K562 (cell line): ENCODE data around the gene AKR1C3. TPM values are rescaled to one million over a fixed set of nuclear protein-coding genes. Genes with fewer than 3 reads are reported as not detected.

Experiments used
- BHLHE40 ChIP-seq: IDR thresholded peaks from 2 replicates; pipeline ENCODE4 v1.6.1; 2011; ENCODE audit warnings: low read length, improper control_type of control experiment
- BRD4 ChIP-seq: fragments of 200-600 bp; sonication (generic); IDR thresholded peaks from 2 replicates; pipeline ENCODE4 v1.6.1; 2017; ENCODE audit warnings: inconsistent platforms
- ETV5 ChIP-seq: sonication (generic); formaldehyde crosslinking; IDR thresholded peaks from 2 replicates; pipeline ENCODE4 v1.4.0; 2020; ENCODE audit warnings: low read depth, mild to moderate bottlenecking, missing genetic modification reagents
- FOSL1 ChIP-seq: fragments of 200-800 bp; sonication (Bioruptor generic); conservative IDR thresholded peaks from 2 replicates; pipeline ENCODE4 v1.6.1; 2016; ENCODE audit warnings: missing genetic modification characterization, missing compliant biosample characterization
- FUS ChIP-seq: fragments of 200-400 bp; formaldehyde crosslinking; optimal IDR thresholded peaks from 2 replicates; pipeline ENCODE3; 2017; ENCODE audit warnings: low read depth, low read length
- HMG20A ChIP-seq: fragments of 450-650 bp; formaldehyde crosslinking; conservative IDR thresholded peaks from 2 replicates; pipeline ENCODE4 v1.4.0; 2020; ENCODE audit warnings: mild to moderate bottlenecking, mixed read lengths
- JUN ChIP-seq, 2 experiments: sonication (generic) in 1 of 2; formaldehyde crosslinking in 1 of 2; IDR thresholded peaks; 2 replicates each; pipeline versions ENCODE4 v1.6.1 to v1.8.0; 2012 to 2022; ENCODE audit warnings: borderline replicate concordance in 2 of 2, mild to moderate bottlenecking in 2 of 2, improper control_type of control experiment in 1 of 2, low read depth in 1 of 2, low read length in 1 of 2, missing genetic modification reagents in 1 of 2
- JUND ChIP-seq, 2 experiments: IDR thresholded peaks; 2 replicates in 1 of 2; 3 replicates in 1 of 2; pipeline ENCODE4 v1.6.1; 2011; ENCODE audit warnings: borderline replicate concordance in 2 of 2, low read depth in 2 of 2, low read length in 2 of 2, improper control_type of control experiment in 1 of 2, missing biosample characterization in 1 of 2, missing genetic modification characterization in 1 of 2, missing genetic modification reagents in 1 of 2
- KLF1 ChIP-seq: fragments of 450-650 bp; IDR thresholded peaks from 2 replicates; pipeline ENCODE4 v1.6.1; 2016; ENCODE audit warnings: missing genetic modification characterization, missing compliant biosample characterization
- LCOR ChIP-seq: sonication (generic); formaldehyde crosslinking; IDR thresholded peaks from 2 replicates; pipeline ENCODE4 v1.8.0; 2022; ENCODE audit warnings: mild to moderate bottlenecking, missing genetic modification reagents
- MEIS2 ChIP-seq: fragments of 450-650 bp; IDR thresholded peaks from 2 replicates; pipeline ENCODE4 v1.6.1; 2014; ENCODE audit warnings: mild to moderate bottlenecking; ENCODE audit not compliant: partially characterized antibody
- MTF1 ChIP-seq: fragments of 250-450 bp; sonication (Bioruptor Pico); IDR thresholded peaks from 2 replicates; pipeline ENCODE4 v1.9.0; 2021; ENCODE audit warnings: moderate library complexity, mild to moderate bottlenecking, inconsistent platforms, borderline replicate concordance
- POLR2AphosphoS5 ChIP-seq: IDR thresholded peaks from 2 replicates; pipeline ENCODE4 v1.6.1; 2011; ENCODE audit warnings: mild to moderate bottlenecking, low read depth, low read length, moderate library complexity; ENCODE audit not compliant: control insufficient read depth, insufficient read depth
- POU5F1 ChIP-seq: fragments of 150-350 bp; IDR thresholded peaks from 2 replicates; pipeline ENCODE4 v1.6.1; 2014; ENCODE audit warnings: borderline replicate concordance, low read length, low read depth, mild to moderate bottlenecking; ENCODE audit not compliant: partially characterized antibody
- RBM14 ChIP-seq: fragments of 200-400 bp; formaldehyde crosslinking; IDR thresholded peaks from 2 replicates; pipeline ENCODE4 v1.6.1; 2018; ENCODE audit warnings: low read depth, mild to moderate bottlenecking, low read length, moderate library complexity, borderline replicate concordance; ENCODE audit not compliant: insufficient read depth
- RBM34 ChIP-seq: fragments of 200-400 bp; formaldehyde crosslinking; IDR thresholded peaks from 2 replicates; pipeline ENCODE4 v1.6.1; 2018; ENCODE audit warnings: low read length, borderline replicate concordance; ENCODE audit not compliant: insufficient read depth
- RHOXF2B ChIP-seq: fragments of 250-450 bp; sonication (Bioruptor Pico); conservative IDR thresholded peaks from 2 replicates; pipeline ENCODE4 v1.5.1; 2021
- RUNX1 ChIP-seq: sonication (generic); IDR thresholded peaks from 2 replicates; pipeline ENCODE4 v1.6.1; 2016; ENCODE audit warnings: antibody characterized with exemption, low read depth
- SOX6 ChIP-seq: fragments of 450-650 bp; IDR thresholded peaks from 2 replicates; pipeline ENCODE4 v1.6.1; 2014; ENCODE audit warnings: mild to moderate bottlenecking
- SP1 ChIP-seq: sonication (generic); formaldehyde crosslinking; IDR thresholded peaks from 2 replicates; pipeline ENCODE4 v1.8.1; 2022; ENCODE audit warnings: mild to moderate bottlenecking, missing genetic modification reagents
- SRSF3 ChIP-seq: fragments of 200-400 bp; formaldehyde crosslinking; IDR thresholded peaks from 2 replicates; pipeline ENCODE4 v1.6.1; 2016; ENCODE audit warnings: mild to moderate bottlenecking, low read length, moderate library complexity; ENCODE audit not compliant: insufficient read depth
- SRSF9 ChIP-seq: fragments of 200-400 bp; formaldehyde crosslinking; IDR thresholded peaks from 2 replicates; pipeline ENCODE4 v1.6.1; 2017; ENCODE audit warnings: low read depth, low read length, borderline replicate concordance
- ZBTB7A ChIP-seq: IDR thresholded peaks from 2 replicates; pipeline ENCODE4 v1.6.1; 2011; ENCODE audit warnings: low read depth, mild to moderate bottlenecking, low read length, moderate library complexity, borderline replicate concordance; ENCODE audit not compliant: control insufficient read depth
- ZC3H11A ChIP-seq: IDR thresholded peaks from 2 replicates; pipeline ENCODE4 v1.6.1; 2012; ENCODE audit warnings: low read depth, low read length, improper control_type of control experiment
- ZFPM2 ChIP-seq: fragments of 250-450 bp; sonication (Bioruptor Pico); IDR thresholded peaks from 2 replicates; pipeline ENCODE4 v1.5.1; 2022; ENCODE audit warnings: mild to moderate bottlenecking
- ZNF12 ChIP-seq: sonication (generic); formaldehyde crosslinking; IDR thresholded peaks from 2 replicates; pipeline ENCODE4 v1.4.0; 2020; ENCODE audit warnings: mild to moderate bottlenecking, missing genetic modification reagents
- ZNF584 ChIP-seq: fragments of 200-800 bp; sonication (Bioruptor generic); IDR thresholded peaks from 2 replicates; pipeline ENCODE4 v1.6.1; 2016; ENCODE audit warnings: low read depth, mild to moderate bottlenecking, missing genetic modification characterization, missing compliant biosample characterization
- polyA plus RNA-seq, 8 experiments: library from polyadenylated mRNA; depleted of rRNA in 4 of 8; stranded (reverse) in 5 of 8; unstranded in 3 of 8; fragments of >200 nt; fragmentation: Nextera tagmentation in 2 of 8; fragmentation: Illumina TruSeq in 1 of 8; extraction: Ambion mirVana in 2 of 8; extraction: Trizol in 1 of 8; gene quantifications; 2 replicates each; pipeline versions ENCODE4 v1.2.1 to v1.2.3, GENCODE V29; 2011 to 2014; ENCODE audit warnings: inconsistent platforms in 1 of 8, missing spikeins in 1 of 8
- total RNA-seq, 7 experiments: library from RNA; depleted of rRNA in 6 of 7; stranded (reverse); fragments of >200 nt in 6 of 7; fragmentation: Illumina TruSeq in 2 of 7; extraction: Trizol in 2 of 7; gene quantifications; 2 replicates each; pipeline versions ENCODE4 v1.2.1 to v1.2.3, GENCODE V29; 2011 to 2021; ENCODE audit warnings: low replicate concordance in 1 of 7
- TF ChIP-seq, protein P1 (sequence below), 2 experiments: fragments of 450-650 bp in 1 of 2; sonication (generic) in 1 of 2; formaldehyde crosslinking in 1 of 2; IDR thresholded peaks in 1 of 2; conservative IDR thresholded peaks in 1 of 2; 2 replicates each; pipeline versions ENCODE4 v1.6.1 to v1.8.1; 2016 to 2023; ENCODE audit warnings: mild to moderate bottlenecking in 2 of 2, moderate library complexity in 2 of 2, inconsistent platforms in 1 of 2, missing genetic modification reagents in 1 of 2

AKR1C3 gene
- total and polyA plus RNA-seq, 9 of the 15 experiments (the other 6 are each of a cell fraction or from before 2014, with no cell fraction given) = 4.6 to 20.4 (median 10.1) TPM

DNA sequence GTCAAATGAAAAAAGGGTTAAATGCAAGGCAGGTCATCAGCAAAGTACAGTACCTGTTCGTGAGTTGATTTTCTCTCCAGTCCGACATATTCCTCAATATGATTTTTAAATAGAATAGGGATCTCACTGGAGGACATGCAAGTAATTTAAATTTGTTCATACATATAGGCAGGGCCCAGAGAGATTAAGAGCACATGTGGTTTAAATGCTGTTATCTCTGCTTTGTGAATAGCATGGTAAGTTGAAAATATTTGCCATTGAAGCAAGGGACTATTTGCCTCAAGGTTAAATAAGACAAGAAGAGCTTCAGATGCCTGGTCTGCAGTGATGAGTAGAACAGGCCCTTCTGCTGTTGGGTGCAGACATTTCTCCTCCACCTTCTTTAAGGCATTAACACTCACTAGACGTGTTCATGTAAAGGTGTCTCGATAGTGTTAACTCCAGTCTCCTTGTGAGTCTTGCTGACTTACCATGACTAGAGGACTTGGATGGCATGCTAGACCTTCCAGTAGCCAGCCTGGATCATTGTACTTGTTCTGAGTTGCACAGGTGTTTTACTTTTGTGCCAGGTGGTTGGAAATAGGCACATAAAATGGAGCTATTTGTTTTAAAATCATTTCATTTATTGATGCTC lies 15.6 kb upstream of the AKR1C3 start (continued):
- TF ChIP-seq JUND (IDR thresholded peaks at IDR 0.05; ENCODE audit: borderline replicate concordance, low read depth, low read length) = peak; percentile 62; the same call in 1 of the 2 replicates
- peak; percentile 85; the same call in 2 of the 3 replicates for TF ChIP-seq JUND (tag; IDR thresholded peaks at IDR 0.05; ENCODE audit: borderline replicate concordance, low read depth, low read length)
- TF ChIP-seq SP1 (CRISPR knock-in tag) = no peak
- 0 out of 2 replicates have a peak, but pooled peaks have one; percentile 24 for TF ChIP-seq SOX6
- no peak for TF ChIP-seq BHLHE40
- TF ChIP-seq HMG20A (CRISPR knock-in tag) = no peak
- TF ChIP-seq ETV5 (CRISPR knock-in tag) = 0 out of 2 replicates have a peak, but pooled peaks have one; percentile 36
- TF ChIP-seq KLF1 (tag) = no peak
- TF ChIP-seq ZNF12 (CRISPR knock-in tag) = no peak
- TF ChIP-seq POLR2AphosphoS5 = no peak
- no peak for TF ChIP-seq RHOXF2B (CRISPR knock-in tag)
- TF ChIP-seq FUS = no peak
- TF ChIP-seq MEIS2 = peak; percentile 7
- TF ChIP-seq RUNX1 = no peak
- no peak for TF ChIP-seq ZFPM2 (CRISPR knock-in tag)
- TF ChIP-seq ZNF584 (CRISPR knock-in tag) = no peak
- TF ChIP-seq BRD4 = no peak
- 0 out of 2 replicates have a peak, but pooled peaks have one; percentile 17 for TF ChIP-seq JUN (IDR thresholded peaks at IDR 0.05; ENCODE audit: borderline replicate concordance, low read depth, low read length)
- no peak for TF ChIP-seq JUN (CRISPR knock-in tag; IDR thresholded peaks at IDR 0.05; ENCODE audit: borderline replicate concordance)
- TF ChIP-seq POU5F1 = no peak
- TF ChIP-seq FOSL1 = peak; percentile 76
- no peak for TF ChIP-seq RBM34
- no peak for TF ChIP-seq ZC3H11A
- TF ChIP-seq MTF1 (CRISPR knock-in tag) = no peak
- TF ChIP-seq SRSF3 = no peak
- no peak for TF ChIP-seq LCOR (CRISPR knock-in tag)
- no peak for TF ChIP-seq SRSF9
- no peak for TF ChIP-seq RBM14
- TF ChIP-seq, protein P1, sequence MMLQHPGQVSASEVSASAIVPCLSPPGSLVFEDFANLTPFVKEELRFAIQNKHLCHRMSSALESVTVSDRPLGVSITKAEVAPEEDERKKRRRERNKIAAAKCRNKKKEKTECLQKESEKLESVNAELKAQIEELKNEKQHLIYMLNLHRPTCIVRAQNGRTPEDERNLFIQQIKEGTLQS (IDR thresholded peaks at IDR 0.05) = peak; percentile 48; the same call in 1 of the 2 replicates
- TF ChIP-seq, protein P1 (CRISPR knock-in tag; conservative IDR thresholded peaks at IDR 0.05) = no peak
- no peak for TF ChIP-seq ZBTB7A
